GM20431 (cell line): ENCODE data around the gene TMEM95.
"Not testable (repeated sequence)": the region's sequence is repeated elsewhere in the genome, so short reads cannot be mapped to it uniquely, and the experiment has no call there.

Experiments used
- in situ Hi-C: fragments of 300-500 bp; cut with MseI, MboI; formaldehyde crosslinking; loops from one replicate; pipeline ENCODE4 v1.15.0; 2020; ENCODE audit warnings: low sequenced_read_pairs; ENCODE audit not compliant: unreplicated experiment

Gene TMEM95

DNA sequence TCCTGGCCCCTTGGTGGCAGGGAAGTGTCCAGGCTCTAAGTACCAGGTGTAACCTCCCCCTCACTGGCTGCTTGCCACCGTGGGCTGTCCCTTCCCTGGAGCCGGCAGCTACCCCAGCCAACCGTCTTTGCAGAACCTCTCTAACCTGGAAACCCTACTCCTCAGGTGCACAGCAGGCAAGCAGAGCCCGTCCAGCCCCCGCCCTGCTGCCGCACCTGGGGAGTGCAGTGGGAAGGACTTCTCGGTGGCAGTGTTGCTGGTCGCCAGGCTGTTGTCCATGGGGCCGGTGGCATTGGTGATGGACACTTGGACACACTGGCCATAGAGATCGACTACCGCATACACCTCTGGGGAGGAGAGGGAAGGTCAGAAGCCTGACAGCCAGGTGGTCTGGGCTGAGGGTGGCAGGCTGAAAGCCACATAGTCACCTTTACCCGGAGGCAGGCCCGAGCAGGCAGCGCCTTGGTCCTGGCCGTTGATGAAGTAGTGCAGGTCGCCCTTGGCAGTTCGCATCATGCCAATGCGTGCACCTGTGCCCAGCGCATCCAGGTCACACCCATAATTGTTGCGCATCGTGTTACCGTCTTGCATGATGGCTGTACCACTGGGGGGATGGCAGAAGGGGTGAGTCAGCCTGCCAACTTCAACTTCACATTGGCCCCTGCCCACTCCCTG, 32.3 kb upstream of the TMEM95 start:
- in situ Hi-C loops, result no loop called here

DNA sequence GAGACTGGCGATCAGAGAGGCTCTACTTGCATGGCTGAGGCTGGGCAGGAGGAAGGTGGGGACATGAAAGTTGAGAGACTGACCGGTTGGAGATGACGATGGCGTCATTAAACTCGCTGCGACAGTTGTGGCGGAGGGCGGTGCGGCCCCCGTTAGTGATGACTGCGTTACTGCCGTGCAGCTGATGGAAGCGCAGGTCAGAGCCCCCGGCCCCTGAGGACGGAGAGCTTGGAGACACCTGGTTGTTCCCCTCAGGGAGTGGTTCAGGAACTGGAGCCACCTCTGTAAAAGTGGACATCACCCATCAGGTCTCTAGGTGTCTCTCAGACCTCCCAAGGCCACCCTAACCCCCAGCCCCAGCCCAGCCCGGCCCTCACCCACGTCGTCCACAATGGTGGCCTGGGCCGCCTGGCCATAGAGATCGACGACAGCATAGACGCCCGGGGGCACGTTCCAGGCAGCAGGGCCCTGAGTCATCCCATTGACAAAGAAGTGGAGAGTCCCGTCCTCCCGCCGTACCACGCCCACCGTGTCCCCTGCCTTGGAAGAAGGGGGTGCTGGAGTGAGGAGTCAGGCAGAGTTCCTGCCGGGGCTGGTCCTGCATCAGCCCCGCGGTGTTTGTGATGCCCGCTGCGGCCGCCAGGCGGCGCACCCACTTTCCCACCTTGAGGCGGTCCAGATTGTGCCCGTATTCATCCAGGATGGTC, 31.1 kb upstream of the TMEM95 start:
- in situ Hi-C loops, result no loop called here

- in situ Hi-C loops, result no loop called here
These were observed 30.5 kb upstream of the TMEM95 start for GRCh38 chr17:7324438-7324779.

GRCh38 chr17:7325031-7325528, 29.9 kb upstream of the TMEM95 start:
- in situ Hi-C loops, result no loop called here

DNA sequence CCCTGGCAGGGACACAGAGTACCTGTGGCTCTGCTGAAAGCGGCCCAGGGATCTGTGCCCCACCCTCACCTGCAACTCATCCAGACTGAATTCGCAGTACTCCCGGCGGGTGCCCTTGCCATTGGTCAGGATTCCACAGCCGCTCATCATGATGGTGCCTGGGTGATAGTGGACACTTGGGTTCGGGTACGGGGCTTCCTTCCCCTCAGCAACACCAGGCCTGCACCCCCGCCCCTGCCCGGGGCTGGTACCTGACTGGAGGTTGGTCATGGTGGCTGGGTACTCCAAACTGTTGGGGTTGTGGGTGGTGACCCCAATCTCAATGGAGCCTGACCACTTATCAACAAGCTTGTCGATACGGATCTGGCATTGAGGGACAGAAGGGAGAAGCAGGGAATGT, 28.8 kb upstream of the TMEM95 start:
- in situ Hi-C loops, result no loop called here

DNA sequence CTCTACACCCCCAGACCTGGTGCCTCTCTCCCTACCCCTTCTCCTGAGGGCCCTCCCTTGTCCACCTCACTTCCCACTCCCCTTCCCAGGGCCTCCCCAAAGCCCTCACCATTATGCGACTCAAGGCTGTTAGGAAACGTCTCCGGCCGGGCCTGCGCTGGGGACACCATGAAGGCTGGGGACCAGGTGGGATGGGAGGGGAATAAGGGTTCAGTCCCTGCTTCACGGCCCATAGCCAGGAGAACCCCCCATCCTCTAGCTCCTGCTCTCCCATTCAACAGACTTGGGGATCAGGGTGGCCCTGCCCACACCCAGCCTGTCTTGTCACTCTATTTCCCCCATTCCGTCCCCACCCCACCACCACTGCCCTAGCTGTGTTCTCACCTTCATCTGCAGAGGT, 27.9 kb upstream of the TMEM95 start:
- in situ Hi-C loops, result no loop called here

DNA sequence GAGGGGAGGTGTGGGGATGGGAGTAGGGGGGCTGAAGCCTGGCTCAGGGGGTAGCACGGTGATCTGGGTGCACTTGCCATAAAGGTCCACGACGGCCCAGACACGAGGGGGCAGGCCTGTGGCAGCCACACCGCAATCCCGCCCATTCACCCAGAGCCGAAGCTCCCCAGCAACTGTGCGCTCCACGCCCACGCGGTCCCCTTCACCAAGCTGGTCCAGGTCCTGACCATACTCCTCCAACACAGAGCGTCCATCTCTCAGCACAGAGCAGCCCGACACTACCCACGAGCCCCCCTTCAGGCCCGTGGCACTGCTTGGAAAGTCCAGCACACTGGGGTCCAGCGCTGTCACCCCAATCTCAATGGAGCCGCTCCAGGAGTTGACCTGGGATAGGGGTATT, 27.5 kb upstream of the TMEM95 start:
- in situ Hi-C loops, result no loop called here

DNA sequence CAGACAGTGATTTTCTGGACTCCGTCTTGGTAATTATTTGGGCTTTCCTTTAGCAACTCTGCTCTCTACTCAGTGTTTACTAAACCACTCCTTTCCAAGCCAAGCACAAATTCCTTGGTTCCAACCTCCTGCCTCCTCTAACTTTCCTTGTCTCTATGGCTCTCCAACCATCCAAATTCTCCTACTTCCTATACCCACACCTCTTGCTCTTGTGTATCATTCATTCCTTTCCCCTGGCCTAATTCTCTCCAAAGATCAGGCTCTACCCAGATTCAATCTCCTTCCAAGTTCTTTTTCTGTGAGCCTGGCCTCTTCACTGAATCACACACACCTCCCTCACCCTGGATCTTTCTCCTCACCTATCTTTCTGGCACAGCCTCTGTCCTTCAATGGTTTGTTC, 26.9 kb upstream of the TMEM95 start:
- in situ Hi-C loops, result no loop called here

- in situ Hi-C loops, result no loop called here
These were observed 26.0 kb upstream of the TMEM95 start, which contains the start of gene NEURL4 for GRCh38 chr17:7328840-7329373. Gene NEURL4 (minus strand): TSS chr17:7329335. CDS start chr17:7329312, 23 bp downstream.

DNA sequence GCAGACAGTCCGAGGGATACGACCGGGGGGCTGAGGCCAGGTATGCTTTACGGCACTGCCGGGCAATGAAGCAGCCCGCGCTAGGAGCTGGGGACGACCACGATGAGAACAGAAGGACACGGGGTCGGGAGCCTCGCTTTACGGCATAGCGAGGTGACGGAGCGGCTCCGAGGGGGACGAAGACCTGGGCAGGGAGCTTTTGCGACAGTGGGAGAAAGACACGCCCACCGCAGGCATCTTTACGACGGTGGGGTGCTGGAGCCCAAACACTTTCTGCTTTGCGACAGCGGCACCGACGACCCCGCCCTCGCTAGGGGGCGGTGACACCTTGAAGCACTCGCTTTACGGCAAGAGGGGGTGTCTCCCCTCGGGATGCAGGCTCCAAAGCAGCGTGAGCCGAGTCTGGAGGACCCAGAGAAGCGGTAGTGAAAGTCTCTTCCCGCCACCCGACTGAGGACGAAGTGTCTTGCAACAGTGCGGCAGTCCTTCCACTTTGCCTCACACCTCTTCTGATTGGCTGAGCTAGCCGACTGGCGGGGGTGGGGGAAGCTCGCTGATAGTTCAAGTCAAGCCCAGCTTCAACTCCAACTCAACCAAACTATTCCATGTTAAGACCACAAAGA, 25.5 kb upstream of the TMEM95 start:
- in situ Hi-C loops, result no loop called here

DNA sequence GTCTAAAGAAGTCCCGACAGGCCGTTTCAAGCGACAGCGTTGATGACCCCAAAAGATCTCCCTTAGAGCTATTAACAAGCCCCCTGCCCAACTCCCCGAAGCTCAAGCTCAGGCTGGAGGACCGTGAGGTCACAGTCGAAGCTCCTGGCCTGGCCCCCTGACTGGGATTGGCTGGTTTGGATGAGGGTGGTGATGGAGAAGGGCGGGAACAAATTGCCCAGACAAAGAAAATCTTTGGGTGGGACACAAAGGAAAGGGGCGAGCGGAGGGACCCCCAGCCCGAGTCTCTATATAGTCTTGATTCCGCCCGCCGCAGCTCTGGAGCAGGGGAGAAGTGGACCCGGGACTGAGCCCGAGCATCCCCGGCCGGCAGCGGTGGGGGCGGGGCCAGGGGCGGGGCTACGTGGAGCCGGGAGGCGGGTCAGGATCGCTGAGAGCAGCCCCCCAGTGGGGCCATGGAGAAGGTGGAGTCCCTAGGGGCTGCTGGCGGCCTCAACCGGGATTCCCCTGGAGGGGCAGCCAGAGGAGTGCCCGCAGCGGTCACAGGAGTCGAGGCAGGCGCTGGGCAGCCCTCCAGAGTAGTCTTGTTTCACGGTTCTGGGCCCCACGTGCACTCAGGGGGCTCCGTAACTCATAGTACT, 24.8 kb upstream of the TMEM95 start:
- in situ Hi-C loops, result no loop called here

- in situ Hi-C loops, result no loop called here
These were observed 24.3 kb upstream of the TMEM95 start for GRCh38 chr17:7330638-7331015.

DNA sequence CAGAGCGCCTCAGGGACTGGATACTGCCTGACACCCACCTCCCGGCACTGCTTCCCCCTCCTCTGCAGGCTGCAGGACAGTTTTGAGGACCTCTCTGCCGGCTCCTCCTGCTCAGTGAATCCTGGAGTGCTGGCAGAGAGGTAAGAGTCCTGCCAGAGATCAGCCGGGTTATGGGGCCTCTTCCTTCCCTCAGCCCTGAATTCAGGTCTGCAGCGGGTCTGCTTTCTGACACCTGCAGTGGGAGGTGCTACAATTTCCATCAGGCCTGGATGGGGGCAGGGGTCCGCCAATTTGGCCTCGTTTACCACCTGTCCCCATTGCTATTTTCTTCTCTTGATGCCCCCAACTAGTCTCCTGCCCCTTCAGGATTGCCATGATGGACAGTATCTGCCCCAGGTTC, 22.8 kb upstream of the TMEM95 start:
- in situ Hi-C loops, result no loop called here

DNA sequence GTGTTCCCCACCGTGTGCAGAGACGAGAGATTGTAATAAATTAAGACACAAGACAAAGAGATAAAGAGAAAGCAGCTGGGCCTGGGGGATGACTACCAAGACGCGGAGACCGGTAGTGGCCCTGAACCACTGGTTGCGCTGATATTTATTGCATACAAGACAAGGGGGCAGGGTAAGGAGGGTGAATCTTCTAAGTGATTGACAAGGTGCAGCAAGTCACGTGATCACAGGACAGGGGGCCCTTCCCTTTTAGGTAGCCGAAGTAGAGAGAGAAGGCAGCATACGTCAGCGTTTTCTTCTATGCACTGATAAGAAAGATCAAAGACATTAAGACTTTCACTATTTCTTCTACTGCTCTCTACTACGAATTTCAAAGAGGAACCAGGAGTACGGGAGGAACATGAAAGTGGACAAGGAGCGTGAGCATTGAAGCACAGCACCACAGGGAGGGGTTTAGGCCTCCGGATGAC, 22.3 kb upstream of the TMEM95 start:
- in situ Hi-C loops, result not testable (repeated sequence)

DNA sequence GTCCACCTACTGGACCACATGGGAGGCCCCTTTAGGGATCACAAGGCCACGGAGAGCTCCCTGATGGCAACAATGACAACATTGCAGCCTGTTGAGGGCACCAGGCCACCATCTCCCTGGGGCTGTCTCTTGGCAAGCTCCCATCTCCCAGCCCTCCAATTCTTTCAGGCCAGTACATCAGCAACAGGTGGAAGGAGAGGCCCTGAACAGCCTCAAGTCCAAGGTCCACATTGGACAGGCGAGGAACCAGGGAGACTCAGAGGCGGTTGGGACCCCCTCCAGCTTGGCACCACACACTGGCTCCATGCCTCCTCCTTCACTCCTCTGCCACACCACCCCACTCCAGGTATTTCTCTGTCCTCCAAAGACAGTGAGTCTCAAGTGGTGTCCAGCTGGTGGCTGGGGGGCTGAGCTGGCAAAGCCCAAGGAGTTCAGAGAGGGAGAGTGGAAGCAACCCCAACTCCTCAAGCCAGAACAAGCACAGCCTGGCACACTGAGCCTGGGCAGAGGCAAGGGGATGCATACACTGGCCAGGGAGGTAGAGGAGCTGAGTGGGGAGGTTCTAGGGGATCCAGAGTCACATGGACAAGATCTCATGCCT, 19.9 kb upstream of the TMEM95 start:
- in situ Hi-C loops, result no loop called here

DNA sequence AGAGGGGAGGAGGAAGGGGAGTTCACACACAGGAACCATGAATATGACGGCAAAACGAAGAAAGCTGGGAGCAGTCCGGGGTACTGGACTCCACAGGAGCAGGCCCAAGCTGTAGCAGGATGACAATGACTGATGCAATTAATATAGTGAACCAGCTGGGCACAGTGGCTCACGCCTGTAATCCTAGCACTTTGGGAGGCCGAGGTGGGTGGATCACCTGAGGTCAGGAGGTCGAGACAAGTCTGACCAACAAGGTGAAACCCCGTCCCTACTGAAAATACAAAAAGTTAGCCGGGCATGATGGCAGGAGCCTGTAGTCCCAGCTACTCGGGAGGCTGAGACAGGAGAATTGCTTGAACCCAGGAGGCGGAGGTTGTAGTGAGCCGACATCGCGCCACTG, 19.2 kb upstream of the TMEM95 start:
- in situ Hi-C loops, result not testable (repeated sequence)

- in situ Hi-C loops, result no loop called here
These were observed 18.4 kb upstream of the TMEM95 start, which contains the start of gene ACAP1 for GRCh38 chr17:7336240-7337175. Gene ACAP1 (plus strand): TSS chr17:7336529. CDS start chr17:7336735, 206 bp downstream.

DNA sequence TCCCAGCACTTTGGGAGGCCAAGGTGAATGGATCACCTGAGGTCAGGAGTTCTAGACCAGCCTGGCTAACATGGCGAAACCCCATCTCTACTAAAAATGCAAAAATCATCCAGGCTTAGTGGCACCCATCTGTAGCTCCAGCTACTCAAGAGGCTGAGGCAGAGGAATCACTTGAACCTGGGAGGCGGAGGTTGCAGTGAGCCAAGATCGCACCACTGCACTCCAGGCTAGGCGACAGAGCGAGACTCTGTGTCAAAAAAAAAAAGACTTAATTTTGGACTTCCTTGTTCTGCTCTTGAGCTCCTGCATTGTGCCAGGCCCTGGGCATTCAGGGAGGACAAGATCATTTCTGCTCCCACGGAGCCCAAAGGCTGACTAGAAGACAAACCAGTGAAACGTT, 17.4 kb upstream of the TMEM95 start:
- in situ Hi-C loops, result not testable (repeated sequence)

DNA sequence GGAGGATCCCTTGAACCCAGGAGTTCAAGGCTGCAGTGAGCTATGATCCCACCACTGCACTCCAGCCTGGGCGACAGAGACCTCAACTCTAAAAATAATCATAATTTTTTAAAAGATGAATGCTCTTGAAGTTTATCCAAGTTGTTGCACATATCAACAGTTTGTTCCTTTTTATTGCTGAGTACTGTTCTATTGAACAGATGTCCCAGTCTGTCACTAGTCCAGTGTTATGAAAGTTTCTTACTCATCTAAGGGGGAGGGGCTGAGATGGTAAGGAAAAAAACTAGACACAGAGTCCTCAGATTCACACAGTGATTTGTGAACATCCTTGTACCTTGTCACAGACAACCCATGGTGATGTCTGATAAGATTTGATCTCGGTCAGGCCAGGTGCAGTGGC, 14.8 kb upstream of the TMEM95 start:
- in situ Hi-C loops, result no loop called here
